GM12872 (cell line): Measurements from ENCODE around the gene AFAP1.

Experiments
- CTCF ChIP-seq: IDR thresholded peaks from 3 replicates; pipeline ENCODE4 v1.5.1; 2011; ENCODE audit warnings: low read depth, mild to moderate bottlenecking, low read length, moderate library complexity; ENCODE audit not compliant: insufficient read depth

The AFAP1 gene

DNA sequence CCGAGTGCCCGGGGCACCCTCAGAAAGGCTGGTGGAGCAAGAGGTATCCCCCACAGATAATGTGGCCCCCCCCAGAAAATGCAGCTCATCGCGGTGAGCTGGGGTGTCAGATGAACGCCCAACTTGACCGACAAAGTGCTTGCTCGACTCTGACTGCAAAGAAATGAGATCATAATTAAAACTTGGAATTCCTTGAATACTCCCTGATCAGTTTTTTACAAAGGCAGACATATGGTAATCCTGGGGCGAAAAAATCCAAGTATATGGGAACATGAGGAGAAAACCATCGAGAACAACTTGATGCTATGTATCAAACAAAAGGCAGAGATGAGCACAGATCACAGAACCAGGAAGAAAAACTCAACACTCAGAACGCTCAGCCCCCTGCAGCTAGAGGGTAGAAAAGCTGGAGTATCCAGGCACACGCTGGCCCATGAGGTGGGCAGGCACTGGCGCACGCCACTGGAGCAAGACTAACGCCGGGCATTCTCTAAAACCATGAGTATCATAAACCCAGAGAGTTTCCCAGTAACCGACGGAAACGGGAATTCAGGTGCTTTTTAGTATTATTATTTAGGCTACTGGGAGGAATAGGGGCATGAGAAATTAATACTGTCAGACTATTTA is 127.3 kb downstream of the AFAP1 start:
- TF ChIP-seq CTCF: no peak

DNA sequence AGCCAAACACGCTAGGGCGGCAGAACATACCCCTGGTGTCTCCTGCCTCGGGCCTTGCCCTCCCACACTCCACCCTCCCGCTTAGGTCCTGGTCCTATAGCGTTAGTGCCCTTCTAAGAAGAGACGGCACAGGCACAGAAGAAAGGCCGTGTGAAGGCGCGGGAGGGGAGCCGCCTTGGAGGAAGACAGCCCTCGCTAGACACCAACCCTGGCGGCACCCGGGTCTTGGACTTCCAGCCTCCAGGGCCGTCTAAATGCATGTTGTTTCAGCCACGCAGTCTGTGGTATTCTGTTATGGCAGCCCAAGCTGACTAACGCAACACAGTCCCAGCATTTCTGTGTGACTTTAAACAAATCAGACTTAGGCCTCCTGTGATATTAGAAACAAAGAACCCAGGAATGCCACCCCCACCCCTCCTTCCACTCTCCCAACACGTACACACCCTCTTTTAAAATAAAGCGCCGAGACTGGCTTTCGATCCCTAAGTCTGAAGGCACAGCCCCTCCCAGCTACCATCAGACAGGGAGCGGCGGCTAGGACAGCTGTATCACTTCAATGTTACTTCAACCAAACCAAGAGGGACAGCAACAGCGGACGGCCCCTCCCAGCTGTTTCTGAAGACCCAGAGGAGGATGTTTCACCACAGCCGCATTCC is 128.0 kb downstream of the AFAP1 start:
- no peak for TF ChIP-seq CTCF

- no peak for TF ChIP-seq CTCF
These were observed 128.7 kb downstream of the AFAP1 start for GRCh38 chr4:7810783-7811535.

GRCh38 chr4:7808752-7809151 is 130.9 kb downstream of the AFAP1 start:
- TF ChIP-seq CTCF: no peak

DNA sequence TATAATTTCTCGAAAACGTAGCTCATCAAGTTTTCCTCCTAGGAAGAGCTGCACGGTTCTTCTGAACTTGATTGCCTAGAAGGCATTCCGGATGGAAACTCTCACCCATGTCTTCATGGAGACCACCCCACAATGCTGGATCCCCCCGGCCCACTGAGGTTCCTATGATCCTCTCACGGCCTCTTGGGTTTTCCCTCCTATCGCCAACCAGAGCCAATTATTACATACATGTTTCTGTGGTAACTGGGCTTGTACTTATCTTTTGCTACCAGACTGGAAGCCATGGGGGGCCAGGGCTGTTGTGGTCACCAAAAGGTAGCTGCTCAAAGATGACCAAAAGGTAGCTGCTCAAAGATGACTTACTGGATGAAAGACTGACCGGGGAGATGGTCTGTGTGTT is 131.5 kb downstream of the AFAP1 start:
- no peak for TF ChIP-seq CTCF

DNA sequence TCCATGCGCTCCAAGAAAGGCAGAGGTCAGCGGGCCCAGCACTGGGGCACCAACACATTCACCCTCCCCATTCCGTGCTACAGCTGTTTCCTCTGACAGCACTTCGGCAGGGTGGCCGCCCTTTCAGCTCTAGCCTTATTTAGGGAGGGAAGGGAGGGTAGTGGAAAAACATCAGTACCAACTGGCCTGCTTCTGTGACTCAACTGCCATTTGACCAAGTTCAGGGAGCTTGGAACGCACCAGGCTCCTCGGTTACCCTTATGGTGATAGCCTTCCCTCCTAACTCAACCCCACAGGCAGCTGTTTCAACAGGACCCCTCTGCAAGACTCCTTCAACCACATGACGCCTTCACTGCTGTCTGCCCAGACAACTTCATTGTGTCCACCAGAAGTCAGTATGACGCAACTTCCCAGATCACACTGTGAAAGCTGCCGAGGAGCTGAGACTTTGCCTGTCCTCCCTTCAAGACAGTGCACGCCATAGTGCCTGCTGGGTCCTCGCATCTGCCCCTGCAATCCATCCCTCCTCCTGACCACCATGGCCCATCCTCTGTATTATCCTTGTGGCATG is 132.2 kb downstream of the AFAP1 start:
- no peak for TF ChIP-seq CTCF
